ENCODE measurements around the gene AIF1. TPM values are rescaled to one million over a fixed set of nuclear protein-coding genes. Genes with fewer than 3 reads are reported as not detected.

AIF1 gene
- total RNA-seq, 4 donors from 2014 or later = 2.6 to 16.3 (median 5.8) TPM

GRCh38 chr6:31631209-31631608 is 16.2 kb downstream of the AIF1 start:
- H3K9me3 ChIP-seq = no peaks in the 10 kb centered on the region
- no peaks in the 10 kb centered on the region for H3K4me1 ChIP-seq
- H3K4me3 ChIP-seq = no peak overlapping the region
- WGBS = 80% methylated on average over 2 of the region's 16 CpGs
- H3K27me3 ChIP-seq = no peaks in the 10 kb centered on the region
- no peak for TF ChIP-seq EP300 (IDR thresholded peaks at IDR 0.05)
- TF ChIP-seq POLR2AphosphoS5 (IDR thresholded peaks at IDR 0.05) = no peak
- no peak for TF ChIP-seq CTCF (IDR thresholded peaks at IDR 0.05)
- no peak for TF ChIP-seq POLR2A (IDR thresholded peaks at IDR 0.05)
- H3K36me3 ChIP-seq = peaks cover 100% of the 10 kb centered on the region
- no peak for DNase-seq (ENCODE audit: low spot score in 2 of 2)
- H3K27ac ChIP-seq = no peak overlapping the region

- Histone ChIP-seq H3K9me3 (no peaks in the 10 kb centered on the region), H3K36me3 (peaks cover 100% of the 10 kb centered on the region), H3K4me3 (no peak overlapping the region), H3K27me3 (no peaks in the 10 kb centered on the region), H3K4me1 (no peaks in the 10 kb centered on the region), H3K27ac (no peak overlapping the region)
- no peak for DNase-seq (ENCODE audit: low spot score in 2 of 2)
- WGBS = 82% methylated on average over 27 of the region's 32 CpGs
- TF ChIP-seq POLR2AphosphoS5 (IDR thresholded peaks at IDR 0.05) (no peak), POLR2A (IDR thresholded peaks at IDR 0.05) (no peak), CTCF (IDR thresholded peaks at IDR 0.05) (no peak), EP300 (IDR thresholded peaks at IDR 0.05) (no peak)
These were observed 16.7 kb downstream of the AIF1 start for GRCh38 chr6:31631681-31632278.

GRCh38 chr6:31632279-31632946 is 17.4 kb downstream of the AIF1 start:
- no peak for DNase-seq (ENCODE audit: low spot score in 2 of 2)
- TF ChIP-seq CTCF (IDR thresholded peaks at IDR 0.05) = no peak
- peaks cover 100% of the 10 kb centered on the region for H3K36me3 ChIP-seq
- no peak overlapping the region for H3K27ac ChIP-seq
- H3K27me3 ChIP-seq = no peaks in the 10 kb centered on the region
- H3K9me3 ChIP-seq = no peaks in the 10 kb centered on the region
- H3K4me1 ChIP-seq = no peaks in the 10 kb centered on the region
- 92% methylated on average over 21 of the region's 26 CpGs for WGBS
- no peak overlapping the region for H3K4me3 ChIP-seq

- WGBS = 90% methylated on average over 6 of the region's 7 CpGs
- no peaks in the 10 kb centered on the region for H3K4me1 ChIP-seq
- H3K4me3 ChIP-seq = no peak overlapping the region
- H3K36me3 ChIP-seq = peaks cover 100% of the 10 kb centered on the region
- no peak for DNase-seq (ENCODE audit: low spot score in 2 of 2)
- H3K9me3 ChIP-seq = no peaks in the 10 kb centered on the region
- H3K27ac ChIP-seq = no peak overlapping the region
- H3K27me3 ChIP-seq = no peaks in the 10 kb centered on the region
- TF ChIP-seq CTCF (IDR thresholded peaks at IDR 0.05) (no peak), EP300 (IDR thresholded peaks at IDR 0.05) (no peak), POLR2AphosphoS5 (IDR thresholded peaks at IDR 0.05) (no peak), POLR2A (IDR thresholded peaks at IDR 0.05) (no peak)
These were observed 18.4 kb downstream of the AIF1 start for GRCh38 chr6:31633447-31633846.

GRCh38 chr6:31634131-31634530 is 19.1 kb downstream of the AIF1 start:
- DNase-seq (ENCODE audit: low spot score in 2 of 2) = no peak
- peaks cover 99% of the 10 kb centered on the region for H3K36me3 ChIP-seq
- no peaks in the 10 kb centered on the region for H3K27me3 ChIP-seq
- TF ChIP-seq CTCF (IDR thresholded peaks at IDR 0.05) (no peak), POLR2A (IDR thresholded peaks at IDR 0.05) (no peak), POLR2AphosphoS5 (IDR thresholded peaks at IDR 0.05) (no peak), EP300 (IDR thresholded peaks at IDR 0.05) (no peak)
- no peak overlapping the region for H3K27ac ChIP-seq
- no peak overlapping the region for H3K4me3 ChIP-seq
- H3K4me1 ChIP-seq = no peaks in the 10 kb centered on the region
- WGBS = 96% methylated on average over 3 of the region's 3 CpGs
- H3K9me3 ChIP-seq = no peaks in the 10 kb centered on the region
